Activated CD4-positive, alpha-beta T cell treated with anti-CD3 and anti-CD28 coated beads, Interleukin-2, amount 50 U/mL, for 24 hours (primary cell): Measurements from ENCODE around the gene IGF2BP1.
"Not testable (repeated sequence)": the region's sequence is repeated elsewhere in the genome, so short reads cannot be mapped to it uniquely, and the experiment has no call there.

ENCODE experiments used
- DNase-seq, 2 donors: peaks; one replicate each; pipeline ENCODE4 v3.0.0-alpha.2; 2020; ENCODE audit warnings: low read depth in 1 of 2, low spot score in 1 of 2

IGF2BP1 gene

DNA sequence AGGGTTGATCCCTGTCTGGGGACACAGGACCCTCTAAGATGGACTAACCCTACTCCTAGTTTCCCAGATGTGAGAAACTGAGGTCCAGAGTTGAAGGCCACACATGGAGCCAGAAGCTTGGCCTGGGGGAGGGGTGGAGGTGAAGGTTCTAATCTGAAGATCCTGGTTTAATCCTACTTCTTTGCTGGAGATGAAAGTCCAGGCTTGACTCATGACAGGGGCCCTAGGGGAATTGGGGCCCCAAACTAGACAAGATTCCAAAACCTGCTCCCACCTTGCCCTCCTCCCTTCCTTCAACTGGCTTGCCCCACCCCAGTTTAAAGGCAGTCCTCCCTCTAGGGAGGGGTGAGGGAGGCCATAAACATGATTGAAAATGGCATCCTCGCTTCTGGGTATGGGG, 21.6 kb downstream of the IGF2BP1 start:
- no peak for DNase-seq

DNA sequence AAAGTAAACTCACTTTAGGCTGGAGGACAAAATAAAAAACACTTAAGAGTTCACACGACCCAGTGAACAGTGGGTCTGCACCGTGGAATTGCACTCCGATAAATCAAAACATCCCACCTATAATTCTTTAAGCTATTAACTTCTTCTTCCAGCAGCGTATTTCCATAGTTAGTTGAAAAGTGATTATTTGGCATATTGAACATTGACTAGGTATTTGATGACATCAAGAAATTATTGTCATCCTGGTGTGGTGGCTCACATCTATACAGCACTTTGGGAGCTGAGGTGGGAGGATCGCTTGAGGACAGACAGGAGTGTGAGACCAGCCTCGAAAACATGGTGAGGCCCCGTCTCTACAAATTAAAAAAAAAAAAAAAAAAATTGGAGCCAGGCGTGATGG, 23.4 kb downstream of the IGF2BP1 start:
- DNase-seq = no peak

DNA sequence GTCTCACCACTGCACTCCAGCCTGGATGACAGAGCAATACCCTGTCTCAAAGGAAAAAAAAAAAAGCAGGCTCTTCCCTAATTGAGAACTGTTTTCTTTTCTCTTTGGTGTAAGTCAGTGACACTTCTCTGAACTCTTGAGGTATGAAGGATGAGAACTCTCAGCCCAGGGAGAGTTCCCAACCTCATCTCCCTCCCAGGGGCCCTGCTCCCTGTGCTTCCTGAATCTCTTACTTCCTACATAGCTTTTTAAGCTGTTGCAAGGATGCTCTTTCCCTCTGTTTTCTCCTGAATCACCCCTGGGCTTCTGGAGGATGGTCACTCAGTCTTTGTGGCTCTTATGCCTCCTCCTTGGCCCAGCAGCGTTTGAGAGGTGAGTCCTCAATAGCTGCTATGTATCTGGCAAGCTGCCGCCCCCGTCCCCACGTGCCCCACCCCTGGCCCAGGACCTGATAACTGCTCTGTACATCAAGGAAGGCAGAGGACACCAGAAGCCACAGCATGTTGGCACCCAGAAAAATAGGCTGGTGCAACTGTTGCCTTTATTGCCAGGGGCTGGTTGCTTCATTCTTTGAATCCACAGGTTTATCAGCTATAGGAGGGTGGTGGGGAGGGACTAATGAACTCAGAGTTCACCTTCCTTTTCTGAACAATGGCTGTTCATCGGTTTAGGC, 24.0 kb downstream of the IGF2BP1 start:
- DNase-seq = no peak

DNA sequence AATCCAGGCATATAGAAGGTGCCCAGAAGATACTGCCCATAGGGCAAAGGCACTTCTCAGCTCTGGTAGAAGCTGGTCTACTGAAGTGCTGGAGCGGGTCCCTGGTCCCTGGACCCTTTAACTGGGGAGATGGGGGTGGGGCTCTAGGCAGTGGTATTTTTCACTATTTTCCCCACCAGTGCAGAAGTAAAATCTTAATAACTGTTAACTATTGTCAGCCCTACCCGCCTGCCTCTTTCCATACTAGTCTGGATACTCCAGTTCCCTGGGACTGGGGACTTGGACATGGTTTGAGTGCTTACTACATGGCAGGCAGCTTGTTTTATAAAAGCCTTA, 24.6 kb downstream of the IGF2BP1 start:
- no peak for DNase-seq

DNA sequence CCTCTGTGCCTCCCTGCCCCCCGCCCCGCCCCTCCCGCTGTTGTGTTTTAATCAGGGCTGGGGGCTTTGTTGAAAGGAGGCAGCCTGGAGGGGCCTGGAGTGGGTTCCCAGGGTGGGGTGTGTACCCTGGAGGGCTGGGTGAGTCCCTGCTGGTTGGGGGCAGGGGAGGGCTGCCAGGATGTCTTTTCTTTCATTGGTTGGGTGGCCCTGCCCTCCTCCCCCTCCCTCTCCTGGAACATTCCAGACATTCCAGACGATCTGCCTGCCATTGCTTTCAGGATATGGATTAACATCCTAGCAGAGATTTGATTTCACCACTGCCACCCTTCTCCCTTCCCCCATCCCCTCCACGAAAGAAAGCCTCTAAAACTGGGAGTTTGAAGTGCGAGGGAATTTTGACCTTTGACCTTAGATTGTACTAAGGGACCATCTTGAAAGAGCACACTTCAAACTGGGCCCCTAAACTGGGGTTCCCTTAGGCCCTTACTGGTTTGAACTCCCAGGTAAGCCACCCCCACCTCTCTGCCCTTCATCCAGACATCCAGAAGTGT, 25.3 kb downstream of the IGF2BP1 start:
- DNase-seq = no peak

DNA sequence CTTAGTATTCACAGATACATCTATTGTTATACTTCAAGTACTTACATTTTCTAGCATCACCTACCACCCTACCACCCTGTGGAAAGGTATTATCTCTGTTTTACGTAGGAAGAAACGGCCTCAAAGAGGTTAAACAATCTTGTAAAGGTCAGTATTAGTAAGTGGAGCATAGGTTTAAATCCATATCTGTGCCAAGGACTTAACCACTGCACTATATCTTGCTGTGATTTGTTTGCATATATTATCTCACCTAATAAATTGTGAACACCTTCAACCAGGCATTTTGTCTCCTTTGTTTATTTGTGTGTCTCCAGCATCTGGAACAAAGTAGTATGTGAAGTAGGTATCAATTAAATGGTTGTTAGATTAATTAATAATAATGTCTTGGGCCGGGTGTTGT, 27.3 kb downstream of the IGF2BP1 start:
- no peak for DNase-seq

DNA sequence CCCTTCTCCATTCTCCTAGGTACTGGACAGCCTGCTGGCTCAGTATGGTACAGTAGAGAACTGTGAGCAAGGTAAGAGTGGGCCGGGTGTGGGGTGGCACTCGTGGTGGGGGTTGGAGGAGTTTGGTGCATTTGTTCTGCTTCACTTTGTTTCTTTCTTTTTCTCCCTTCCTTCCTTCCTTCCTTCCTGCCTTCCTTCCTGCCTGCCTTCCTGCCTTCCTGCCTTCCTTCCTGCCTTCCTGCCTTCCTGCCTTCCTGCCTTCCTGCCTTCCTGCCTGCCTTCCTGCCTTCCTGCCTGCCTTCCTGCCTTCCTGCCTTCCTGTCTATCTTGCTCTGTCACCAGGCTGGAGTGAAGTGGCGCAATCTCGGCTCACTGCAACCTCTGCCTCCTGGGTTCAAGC, 29.3 kb downstream of the IGF2BP1 start:
- DNase-seq = not testable (repeated sequence)

DNA sequence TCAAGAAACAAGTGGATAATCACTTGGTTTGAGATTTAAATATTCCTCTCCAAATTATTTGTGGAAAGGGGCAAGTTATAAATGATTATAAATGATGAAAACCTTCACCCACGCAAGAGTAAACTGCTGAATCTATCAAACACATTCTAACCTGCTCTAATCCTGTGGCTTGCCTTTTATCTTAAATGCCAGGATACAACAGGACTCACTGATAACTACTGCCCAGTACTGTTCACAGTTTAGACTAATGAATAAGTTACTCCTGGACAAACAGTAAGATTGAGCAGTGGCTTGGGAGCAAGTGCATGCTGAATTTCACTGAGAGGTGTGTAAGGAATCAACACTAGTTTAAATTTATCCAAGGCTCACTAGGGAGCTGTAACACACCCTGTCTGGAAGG, 31.1 kb downstream of the IGF2BP1 start:
- DNase-seq = no peak

DNA sequence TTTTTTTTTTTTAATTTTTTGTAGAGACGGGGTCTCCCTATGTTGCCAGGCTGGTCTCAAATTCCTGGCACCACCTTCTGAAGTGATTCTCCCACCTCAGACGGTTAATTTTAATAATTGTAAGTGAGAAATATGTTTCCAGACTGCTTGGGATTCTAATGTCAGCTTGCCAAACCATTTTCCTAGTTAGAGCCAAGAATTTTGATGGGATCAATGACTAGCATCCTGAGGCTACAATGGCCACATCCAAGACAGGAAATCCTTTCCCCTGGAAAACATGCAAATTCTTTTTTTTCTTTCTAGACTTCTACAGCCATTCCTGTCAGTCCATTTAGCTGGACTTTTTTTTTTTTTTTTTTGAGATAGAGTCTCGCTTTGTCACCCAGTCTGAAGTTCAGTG, 32.6 kb downstream of the IGF2BP1 start:
- no peak for DNase-seq

DNA sequence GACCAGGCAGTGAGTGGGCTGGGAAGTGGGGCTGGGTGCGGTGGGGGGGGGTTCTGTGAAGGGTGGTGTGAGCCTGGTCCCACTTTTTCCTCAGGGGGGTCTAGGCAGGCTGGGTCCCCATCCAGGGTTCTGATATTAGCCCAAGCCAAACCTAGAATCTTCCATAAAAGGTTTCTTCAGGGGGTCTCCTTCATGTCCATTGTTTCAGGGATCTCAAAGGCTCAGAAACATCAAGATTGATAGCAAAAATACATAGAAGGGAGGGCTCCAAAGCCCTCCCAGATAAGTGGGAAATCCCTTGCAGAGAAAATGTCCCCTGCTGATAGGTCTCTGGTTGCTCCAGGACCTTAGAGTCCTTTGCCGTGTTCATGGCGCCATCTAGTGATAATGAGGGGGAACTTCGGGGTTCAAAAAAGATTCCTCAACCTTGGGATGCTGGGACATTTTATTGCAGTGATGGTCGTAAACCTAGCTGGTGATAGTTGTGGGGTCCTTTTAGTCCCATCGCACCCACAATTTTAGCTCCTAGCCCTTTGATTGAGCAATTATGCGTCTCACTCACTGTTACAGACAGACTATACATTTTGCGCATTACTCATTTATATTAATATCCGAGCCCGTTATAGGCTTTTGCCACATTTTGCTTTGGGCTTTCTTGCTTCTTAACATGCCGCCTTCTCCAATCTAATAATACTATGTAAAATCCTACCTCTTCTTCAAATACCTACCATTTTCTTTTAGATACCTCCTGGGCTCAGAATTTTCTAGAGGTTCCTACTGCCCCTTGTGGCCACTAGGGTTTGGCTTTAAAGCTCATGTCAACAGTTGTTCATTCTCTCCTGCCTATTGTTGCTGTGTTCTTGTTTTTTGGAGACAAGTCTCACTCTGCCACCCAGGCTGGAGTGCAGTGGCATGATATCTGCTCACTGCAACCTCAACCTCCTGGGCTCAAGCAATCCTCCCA, 35.1 kb downstream of the IGF2BP1 start:
- DNase-seq = peak in 1 of 2 donors; percentile 48

DNA sequence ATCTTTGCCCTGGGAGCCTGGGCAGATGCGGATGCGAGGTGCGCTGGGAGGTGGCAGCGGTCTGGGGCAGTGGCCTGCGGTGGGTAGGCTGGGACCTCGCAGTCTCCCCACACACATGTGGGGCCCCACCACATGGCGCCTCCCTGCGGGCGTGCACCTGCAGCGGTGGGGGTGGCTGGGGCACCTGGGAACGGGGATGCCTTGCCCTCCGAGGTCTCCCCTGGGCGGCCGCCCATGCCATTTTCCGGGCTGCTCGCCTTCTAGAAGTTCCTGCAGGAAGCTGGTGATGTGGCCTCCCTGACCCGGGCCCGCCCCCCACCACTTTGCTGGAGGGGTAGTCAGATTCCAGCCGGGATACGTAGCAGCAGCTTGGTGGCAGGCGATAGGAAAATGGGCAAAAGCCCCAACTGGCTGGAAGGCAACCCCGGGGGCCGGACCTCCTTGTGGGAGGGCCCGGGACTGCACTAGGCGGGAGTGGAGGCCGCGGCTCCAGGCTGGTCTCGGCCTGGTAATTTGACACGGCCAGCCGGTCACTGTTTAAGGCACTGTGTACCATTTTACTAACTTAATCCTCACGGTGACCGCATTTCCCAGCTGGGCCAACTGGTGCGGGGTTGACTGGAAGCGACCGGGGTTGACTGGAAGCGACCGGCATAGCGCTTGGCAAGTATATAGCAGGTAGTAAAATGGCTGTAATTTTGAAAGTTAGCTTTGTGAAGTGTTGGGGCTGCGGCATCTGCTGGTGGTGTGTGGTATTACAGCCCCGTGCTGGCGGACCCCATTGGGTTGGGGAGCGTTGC, 38.5 kb downstream of the IGF2BP1 start:
- peak in 1 of 2 donors; percentile 13 for DNase-seq

DNA sequence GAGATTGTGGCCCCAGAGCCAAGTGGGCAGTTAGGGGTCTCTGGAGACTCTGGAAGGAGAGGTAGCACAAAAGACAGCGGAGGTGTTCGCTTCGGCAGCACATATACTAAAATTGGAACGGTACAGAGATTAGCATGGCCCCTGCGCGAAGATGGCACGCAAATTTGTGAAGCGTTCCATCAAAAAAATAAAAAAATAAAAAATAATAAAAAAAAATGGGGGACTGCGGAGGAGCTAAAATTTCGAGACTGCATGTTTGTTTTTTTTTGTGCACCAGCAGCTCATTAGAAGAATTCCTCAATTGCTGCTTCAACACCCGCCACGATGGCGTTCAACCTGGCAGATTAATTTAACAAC, 39.1 kb downstream of the IGF2BP1 start:
- no peak for DNase-seq

DNA sequence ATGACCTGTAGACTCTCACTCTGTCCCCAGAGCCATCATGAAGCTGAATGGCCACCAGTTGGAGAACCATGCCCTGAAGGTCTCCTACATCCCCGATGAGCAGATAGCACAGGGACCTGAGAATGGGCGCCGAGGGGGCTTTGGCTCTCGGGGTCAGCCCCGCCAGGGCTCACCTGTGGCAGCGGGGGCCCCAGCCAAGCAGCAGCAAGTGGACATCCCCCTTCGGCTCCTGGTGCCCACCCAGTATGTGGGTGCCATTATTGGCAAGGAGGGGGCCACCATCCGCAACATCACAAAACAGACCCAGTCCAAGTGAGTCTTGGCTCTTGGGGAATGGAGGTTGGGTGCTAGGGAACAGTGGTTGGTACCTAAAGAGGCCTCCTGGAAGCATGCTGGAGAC, 41.0 kb downstream of the IGF2BP1 start:
- no peak for DNase-seq

DNA sequence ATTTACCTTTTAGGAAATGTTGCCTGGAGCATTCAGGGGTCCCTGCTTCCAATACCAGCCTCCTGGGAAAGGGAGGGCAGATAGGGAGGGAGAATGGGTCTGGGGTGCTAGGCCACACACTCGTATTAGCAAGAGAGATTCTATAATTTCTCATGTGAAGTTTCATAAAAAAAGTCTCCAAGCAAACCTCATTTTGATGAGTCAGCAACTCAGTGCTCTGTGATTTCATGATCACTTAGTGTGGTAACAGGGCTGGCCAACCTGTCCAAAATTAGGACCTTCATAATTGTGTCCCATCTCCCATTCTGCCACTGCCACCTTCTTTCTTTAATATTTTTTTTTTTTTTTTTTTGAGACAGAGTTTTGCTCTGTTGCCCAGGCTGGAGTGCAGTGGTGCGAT, 41.4 kb downstream of the IGF2BP1 start:
- DNase-seq = no peak

DNA sequence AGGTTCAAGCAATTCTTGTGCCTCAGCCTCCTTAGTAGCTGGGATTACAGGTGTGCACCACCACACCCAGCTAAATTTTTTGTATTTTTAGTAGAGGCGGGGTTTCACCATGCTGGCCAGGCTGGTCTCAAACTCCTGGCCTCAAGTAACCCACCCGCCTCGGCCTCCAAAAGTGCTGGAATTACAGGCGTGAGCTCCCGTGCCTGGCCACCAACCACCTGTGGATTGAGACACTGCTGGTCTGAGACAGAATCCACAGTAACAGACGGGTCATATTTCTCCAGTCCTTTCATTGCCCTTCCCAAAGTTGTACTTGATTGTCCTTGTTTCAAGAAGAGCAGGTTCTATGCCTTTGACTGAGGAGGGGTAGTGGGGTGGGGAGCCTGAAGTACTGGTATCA, 42.3 kb downstream of the IGF2BP1 start:
- not testable (repeated sequence) for DNase-seq

DNA sequence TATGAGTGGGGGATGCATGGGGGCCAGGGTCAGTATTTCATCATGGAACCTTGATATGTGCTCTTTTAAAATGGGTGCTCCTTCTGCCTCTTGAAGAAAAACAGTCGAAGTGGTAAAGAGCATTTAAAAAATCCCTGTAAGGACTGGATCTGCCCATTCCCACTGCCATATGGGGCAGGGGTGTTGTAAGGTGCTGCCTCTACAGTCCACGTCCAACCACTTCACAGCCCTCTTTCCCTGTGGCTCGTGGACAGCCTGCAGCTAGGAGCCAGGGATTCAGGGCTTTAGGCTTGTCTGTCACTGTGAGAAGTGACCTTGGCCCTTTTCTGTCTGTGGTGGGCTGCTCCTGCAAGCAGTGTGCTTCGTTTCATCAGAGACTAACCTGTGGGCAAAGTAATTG, 44.3 kb downstream of the IGF2BP1 start:
- DNase-seq = no peak

DNA sequence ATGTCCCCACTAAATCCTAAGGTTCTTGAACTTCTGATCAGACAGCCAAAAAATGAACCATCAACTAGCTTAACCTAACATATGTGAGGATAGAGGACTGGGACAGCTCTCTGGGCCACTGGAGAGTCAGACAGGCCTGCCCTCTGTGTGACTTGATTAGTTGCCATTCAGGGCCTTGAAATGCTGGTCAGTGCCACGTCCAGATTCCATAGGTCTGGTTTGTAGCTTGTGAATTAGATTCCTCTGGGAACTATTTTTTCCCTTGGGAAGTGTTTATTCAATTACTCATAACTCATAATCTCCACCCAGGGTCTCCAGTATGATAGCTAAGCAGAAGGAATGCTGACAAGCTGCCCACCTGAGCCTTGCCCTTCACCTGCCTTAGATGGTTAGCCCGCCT, 48.2 kb downstream of the IGF2BP1 start:
- DNase-seq = no peak

DNA sequence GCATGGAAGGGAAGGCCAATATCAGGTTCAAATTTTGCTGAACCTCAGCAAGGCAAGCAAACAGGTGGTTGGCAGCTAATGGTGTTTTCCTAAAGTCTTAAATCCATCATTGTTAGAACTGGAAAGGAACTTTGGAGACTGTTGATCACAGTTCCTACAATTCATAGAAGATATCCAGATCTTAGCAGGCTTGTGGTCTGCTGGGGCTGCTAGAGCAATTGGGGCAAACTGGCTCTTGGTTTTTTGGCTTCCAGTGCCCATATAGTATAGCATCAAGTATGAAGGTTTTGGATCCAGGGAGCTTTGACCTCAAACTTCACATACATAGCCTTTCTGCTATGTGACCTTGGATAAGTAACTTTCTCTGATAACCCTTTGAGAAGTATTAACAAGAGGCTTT, 49.7 kb downstream of the IGF2BP1 start:
- DNase-seq = no peak

DNA sequence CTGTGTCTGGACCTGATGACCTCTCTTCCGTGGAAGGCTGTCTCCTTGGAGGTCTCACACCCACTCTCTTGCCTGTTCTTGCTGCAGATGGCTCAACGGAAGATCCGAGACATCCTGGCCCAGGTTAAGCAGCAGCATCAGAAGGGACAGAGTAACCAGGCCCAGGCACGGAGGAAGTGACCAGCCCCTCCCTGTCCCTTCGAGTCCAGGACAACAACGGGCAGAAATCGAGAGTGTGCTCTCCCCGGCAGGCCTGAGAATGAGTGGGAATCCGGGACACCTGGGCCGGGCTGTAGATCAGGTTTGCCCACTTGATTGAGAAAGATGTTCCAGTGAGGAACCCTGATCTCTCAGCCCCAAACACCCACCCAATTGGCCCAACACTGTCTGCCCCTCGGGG, 52.1 kb downstream of the IGF2BP1 start:
- DNase-seq = no peak

DNA sequence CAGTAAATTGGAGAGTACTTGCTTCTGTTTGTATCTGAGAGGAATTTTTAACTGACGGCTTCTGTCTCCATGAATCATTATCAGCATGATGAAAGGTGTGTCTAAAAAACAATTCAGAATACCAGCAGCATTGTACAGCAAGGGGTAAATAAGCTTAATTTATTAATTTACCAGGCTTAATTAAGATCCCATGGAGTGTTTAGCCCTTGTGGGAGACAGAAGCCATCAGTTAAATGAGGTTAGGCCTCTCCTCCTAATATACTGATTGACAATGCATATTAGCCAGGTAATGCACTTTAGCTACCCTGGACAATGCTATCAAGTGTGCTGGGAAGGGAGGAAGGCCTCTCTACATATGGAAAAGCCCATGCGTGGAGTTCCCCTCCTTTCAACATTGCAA, 53.4 kb downstream of the IGF2BP1 start:
- no peak for DNase-seq

DNA sequence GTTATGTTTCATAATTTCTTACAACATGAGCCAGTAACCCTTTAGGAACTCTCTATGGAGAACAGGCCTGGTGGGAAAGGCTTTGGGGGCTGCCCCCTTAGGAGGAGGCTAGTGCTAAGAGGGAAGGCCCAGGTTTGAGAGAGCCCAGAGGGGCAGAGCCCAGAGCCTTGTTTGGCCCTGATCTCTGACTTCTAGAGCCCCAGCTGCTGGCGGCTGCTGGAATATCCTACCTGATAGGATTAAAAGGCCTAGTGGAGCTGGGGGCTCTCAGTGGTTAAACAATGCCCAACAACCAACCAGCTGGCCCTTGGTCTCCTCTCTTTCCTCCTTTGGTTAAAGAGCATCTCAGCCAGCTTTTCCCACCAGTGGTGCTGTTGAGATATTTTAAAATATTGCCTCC, 54.1 kb downstream of the IGF2BP1 start:
- DNase-seq = no peak
